Renal cortex interstitium (tissue), 11 donors: Measurements from ENCODE around the gene NKPD1. TPM values are rescaled to one million over a fixed set of nuclear protein-coding genes. Genes with fewer than 3 reads are reported as not detected.

Experiments
- DNase-seq, 11 donors: peaks; one replicate each; pipeline ENCODE4 v3.0.0-alpha.2; 2013; ENCODE audit warnings: low read depth in 9 of 11, low spot score in 4 of 11; ENCODE audit errors: extremely low read depth in 1 of 11
- polyA plus RNA-seq, 3 donors: library from polyadenylated mRNA; unstranded; fragments of 120-200 nt; gene quantifications; one replicate each; pipeline ENCODE4 v1.2.1, GENCODE V29; 2013; ENCODE audit not compliant: insufficient read length in 3 of 3

NKPD1 gene
- polyA plus RNA-seq, 3 donors, result 0.09 to 0.38 (median 0.13) TPM

- DNase-seq, result peak in 2 of 11 donors; percentile 41 to 42
Observed at GRCh38 chr19:45161738-45162607, 1.2 kb upstream of the NKPD1 start.

- no peak for DNase-seq
Observed at GRCh38 chr19:45159971-45160324, 834 bp downstream of the NKPD1 start.

GRCh38 chr19:45159210-45159970 is 1.4 kb downstream of the NKPD1 start:
- no peak for DNase-seq

- no peak for DNase-seq
Observed at GRCh38 chr19:45158503-45159209, 2.1 kb downstream of the NKPD1 start.

- DNase-seq, result no peak
Observed at GRCh38 chr19:45156751-45157150, 4.0 kb downstream of the NKPD1 start.

GRCh38 chr19:45156011-45156630 is 4.7 kb downstream of the NKPD1 start:
- DNase-seq, result no peak

GRCh38 chr19:45154064-45154827 is 6.5 kb downstream of the NKPD1 start:
- no peak for DNase-seq

- peak in 2 of 11 donors; percentile 25 to 51 for DNase-seq
Observed at GRCh38 chr19:45153339-45154063, 7.3 kb downstream of the NKPD1 start.

GRCh38 chr19:45152504-45153338 is 8.1 kb downstream of the NKPD1 start:
- peak in 1 of 11 donors; percentile 22 for DNase-seq

- DNase-seq, result no peak
Observed at GRCh38 chr19:45151821-45152503, 8.8 kb downstream of the NKPD1 start.

GRCh38 chr19:45151320-45151719 is 9.5 kb downstream of the NKPD1 start:
- no peak for DNase-seq

GRCh38 chr19:45150751-45151281 is 10.0 kb downstream of the NKPD1 start:
- DNase-seq, result no peak

- no peak for DNase-seq
Observed at GRCh38 chr19:45150180-45150579, 10.6 kb downstream of the NKPD1 start.

GRCh38 chr19:45149129-45149528 is 11.7 kb downstream of the NKPD1 start:
- no peak for DNase-seq

- DNase-seq, result no peak
Observed at GRCh38 chr19:45147835-45148676, 12.7 kb downstream of the NKPD1 start.
